HepG2 (cell line): ENCODE results near the gene AMER3. TPM values are rescaled to one million over a fixed set of nuclear protein-coding genes. Genes with fewer than 3 reads are reported as not detected.

ENCODE experiments used
- ATAC-seq: fragments of 200-7000 bp; cut with Tn5 transposase; 3 replicates; pipeline ENCODE4 v1.9.1; 2020; ENCODE audit warnings: mild to moderate bottlenecking, moderate library complexity
- BruUV-seq: library from RNA; stranded (reverse); fragments of 400-500 nt; replicated peaks from 2 replicates; lab custom pipeline; 2021; lab: Mats Ljungman, UMichigan
- CTCF ChIA-PET: fragments of 300-600 bp; formaldehyde crosslinking; extraction: SDS; loops from one replicate; lab custom pipeline; 2021; ENCODE audit warnings: low total read pairs, inconsistent platforms, low intra/inter-chr PET ratio; lab: Yijun Ruan, JAX
- POLR2A ChIA-PET: fragments of 350-600 bp; sonication (Branson Sonifier 250); formaldehyde crosslinking; loops from one replicate; lab custom pipeline; 2020; ENCODE audit warnings: antibody characterized with exemption, inconsistent platforms; lab: Yijun Ruan, JAX
- DNase-seq: peaks from one replicate; pipeline ENCODE4 v3.0.0-alpha.2; 2015; ENCODE audit warnings: low spot score
- FAIRE-seq: peaks from 3 replicates; lab custom pipeline; 2011; peaks lifted over from hg19 to GRCh38; lab: Jason Lieb, UNC
- H2AFZ ChIP-seq: one replicate; pipeline ENCODE4 v1.6.1; 2011; ENCODE audit warnings: low read length, inconsistent platforms
- H3K27ac ChIP-seq: fragments of 300-600 bp; 3 replicates; pipeline ENCODE4 v1.8.0; 2011; ENCODE audit warnings: mixed run types, mild to moderate bottlenecking, mixed read lengths, low read length, inconsistent platforms; ENCODE audit not compliant: insufficient read depth; ENCODE audit errors: extremely low read length
- H3K27me3 ChIP-seq, 2 experiments: fragments of 200-600 bp in 1 of 2; 2 replicates in 1 of 2; 3 replicates in 1 of 2; pipeline versions ENCODE4 v1.6.0 to v1.8.0; 2011; ENCODE audit warnings: low read length in 2 of 2, mild to moderate bottlenecking in 2 of 2, moderate library complexity in 2 of 2, inconsistent platforms in 1 of 2; ENCODE audit not compliant: insufficient read depth in 2 of 2, control insufficient read depth in 1 of 2
- H3K36me3 ChIP-seq, 2 experiments: fragments of 200-600 bp in 1 of 2; replicated peaks in 1 of 2; 2 replicates in 1 of 2; 3 replicates in 1 of 2; pipeline versions ENCODE4 v1.5.1 to v1.8.0; 2011; ENCODE audit warnings: low read length in 2 of 2, inconsistent platforms in 1 of 2; ENCODE audit not compliant: insufficient read depth in 2 of 2, control insufficient read depth in 1 of 2
- H3K4me1 ChIP-seq: 2 replicates; pipeline ENCODE4 v1.5.1; 2012; ENCODE audit warnings: low read length, inconsistent platforms; ENCODE audit not compliant: insufficient read depth
- H3K4me2 ChIP-seq: 2 replicates; pipeline ENCODE4 v1.6.0; 2011; ENCODE audit warnings: low read depth, low read length, inconsistent platforms
- H3K4me3 ChIP-seq, 3 experiments: fragments of 200-600 bp in 1 of 3; sonication (generic), shearing (Covaris generic) in 1 of 3; replicated peaks in 1 of 3; 2 replicates each; pipeline ENCODE4 v1.5.1; 2011 to 2016; ENCODE audit warnings: low read length in 3 of 3, inconsistent platforms in 2 of 3, low read depth in 2 of 3, mild to moderate bottlenecking in 2 of 3, control low read depth in 1 of 3, mixed read lengths in 1 of 3; ENCODE audit not compliant: insufficient read depth in 1 of 3
- H3K79me2 ChIP-seq: one replicate; pipeline ENCODE4 v1.6.1; 2011; ENCODE audit warnings: low read length, inconsistent platforms; ENCODE audit not compliant: insufficient read depth
- H3K9ac ChIP-seq: 2 replicates; pipeline ENCODE4 v1.6.0; 2011; ENCODE audit warnings: mild to moderate bottlenecking, low read depth, low read length, inconsistent platforms; ENCODE audit not compliant: insufficient read depth
- H3K9me3 ChIP-seq: 2 replicates; pipeline ENCODE4 v1.5.1; 2012; ENCODE audit warnings: mild to moderate bottlenecking, low read length
- H4K20me1 ChIP-seq: 2 replicates; pipeline ENCODE4 v1.6.0; 2011; ENCODE audit warnings: inconsistent platforms, mild to moderate bottlenecking, low read length, moderate library complexity; ENCODE audit not compliant: insufficient read depth
- CTCF ChIP-seq: sonication (generic); formaldehyde crosslinking; IDR thresholded peaks from 2 replicates; pipeline ENCODE4 v1.5.0; 2020; ENCODE audit warnings: mild to moderate bottlenecking, missing genetic modification reagents, moderate library complexity
- NCOA5 ChIP-seq: sonication (generic); formaldehyde crosslinking; IDR thresholded peaks from 2 replicates; pipeline ENCODE4 v1.4.0; 2020; ENCODE audit warnings: missing genetic modification reagents
- SALL1 ChIP-seq: sonication (generic); formaldehyde crosslinking; IDR thresholded peaks from 2 replicates; pipeline ENCODE4 v1.8.0; 2022; ENCODE audit warnings: mild to moderate bottlenecking, missing genetic modification reagents
- ZNF24 ChIP-seq: fragments of 450-650 bp; IDR thresholded peaks from 2 replicates; pipeline ENCODE4 v1.6.1; 2017; ENCODE audit warnings: antibody characterized with exemption, mild to moderate bottlenecking
- WGBS: methylation state at CpG from one replicate; pipeline ENCODE4 v1.1.6; 2017; ENCODE audit warnings: low lambda C conversion rate; 5-methylcytosine and 5-hydroxymethylcytosine counted together
- in situ Hi-C: cut with HindIII; loops from 2 replicates; pipeline ENCODE4 v1.10.0; 2017; ENCODE audit warnings: low pct_unique_long_range_greater_than_20kb; ENCODE audit not compliant: extremely low pct_ligation_motif_present
- intact Hi-C: fragments of 100-400 bp; cut with micrococcal nuclease; formaldehyde crosslinking; loops from one replicate; pipeline ENCODE4 v1.10.0; 2022; ENCODE audit not compliant: unreplicated experiment
- polyA plus RNA-seq, 8 experiments: library from polyadenylated mRNA; depleted of rRNA in 3 of 8; stranded (reverse) in 7 of 8; unstranded in 1 of 8; fragments of >200 nt; fragmentation: Illumina TruSeq in 4 of 8; extraction: Trizol in 4 of 8; gene quantifications; 2 replicates each; pipeline versions ENCODE4 v1.2.1 to v1.2.3, GENCODE V29; 2011 to 2016; ENCODE audit warnings: low read depth in 4 of 8, missing spikeins in 1 of 8, mixed read lengths in 1 of 8; ENCODE audit not compliant: insufficient read depth in 1 of 8
- total RNA-seq, 5 experiments: library from RNA; depleted of rRNA; stranded (reverse); fragments of >200 nt; fragmentation: Illumina TruSeq; extraction: Trizol; gene quantifications; 2 replicates each; pipeline ENCODE4 v1.2.3, GENCODE V29; 2016; ENCODE audit warnings: low read depth in 1 of 5
- TF ChIP-seq, protein P1 (sequence below): sonication (generic); formaldehyde crosslinking; IDR thresholded peaks from 2 replicates; pipeline ENCODE4 v1.4.0; 2020; ENCODE audit warnings: mild to moderate bottlenecking, missing genetic modification reagents, borderline replicate concordance
- TF ChIP-seq, protein P2 (sequence below): sonication (generic); formaldehyde crosslinking; IDR thresholded peaks from 2 replicates; pipeline ENCODE4 v1.9.0; 2021; ENCODE audit warnings: missing genetic modification reagents, borderline replicate concordance

Gene AMER3
- total and polyA plus RNA-seq, 2 of the 13 experiments (the other 11 are each of a cell fraction or from before 2014, with no cell fraction given): not detected

DNA sequence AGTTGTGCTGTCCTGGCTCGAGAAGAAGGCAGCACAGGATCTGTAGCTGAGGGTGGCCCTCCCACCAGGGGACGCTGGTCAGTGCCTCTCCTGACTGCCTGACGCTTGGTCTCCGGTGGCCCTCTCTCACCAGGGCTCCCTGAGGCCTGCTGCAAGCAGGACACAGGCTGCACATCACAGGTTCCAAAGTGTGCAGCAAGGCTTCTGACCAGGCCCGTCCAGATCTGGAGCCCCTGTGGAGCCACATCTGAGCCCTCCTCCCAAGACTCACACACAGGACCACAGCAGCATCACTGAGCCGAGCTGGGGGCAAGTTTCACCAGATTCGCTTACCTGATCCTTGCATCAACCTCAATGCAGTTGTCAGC lies 12.1 kb downstream of the AMER3 start:
- peak; percentile 73 for ATAC-seq
- Histone ChIP-seq H3K9ac (no peak overlapping the region), H3K4me2 (no peak overlapping the region), H3K4me1 (no peaks in the 10 kb centered on the region), H3K27me3 (peaks cover 4 to 16% of the 10 kb centered on the region in 2 experiments; a peak in 2 of 5 replicates), H3K9me3 (no peaks in the 10 kb centered on the region), H3K36me3 (no peaks in the 10 kb centered on the region), H3K4me3 (no peak overlapping the region), H3K79me2 (no peaks in the 10 kb centered on the region), H3K27ac (no peak overlapping the region), H4K20me1 (no peaks in the 10 kb centered on the region), H2AFZ (no peak overlapping the region)
- no peak for FAIRE-seq
- ChIA-PET POLR2A (no interaction called here), CTCF (no interaction called here)
- in situ Hi-C loops (no loop called here), intact Hi-C loops (no loop called here)
- no TSS peak for BruUV-seq
- TF ChIP-seq SALL1 (CRISPR knock-in tag) (no peak), CTCF (CRISPR knock-in tag) (peak; percentile 46), NCOA5 (CRISPR knock-in tag) (no peak)
- 12% methylated on average over 7 of the region's 7 CpGs for WGBS
- no peak for DNase-seq

- Histone ChIP-seq H3K4me2 (no peak overlapping the region), H3K4me3 (no peak overlapping the region), H3K27ac (no peak overlapping the region), H3K27me3 (peaks cover 1 to 9% of the 10 kb centered on the region in 2 experiments; a peak in 2 of 5 replicates), H3K9ac (no peak overlapping the region), H3K36me3 (no peaks in the 10 kb centered on the region), H3K79me2 (no peaks in the 10 kb centered on the region), H4K20me1 (no peaks in the 10 kb centered on the region), H3K4me1 (no peaks in the 10 kb centered on the region), H2AFZ (no peak overlapping the region), H3K9me3 (no peaks in the 10 kb centered on the region)
- ATAC-seq: peak; percentile 66
- ChIA-PET POLR2A (no interaction called here), CTCF (no interaction called here)
- in situ Hi-C loops (no loop called here), intact Hi-C loops (no loop called here)
- DNase-seq: no peak
- 79% methylated on average over 5 of the region's 17 CpGs for WGBS
- no peak for FAIRE-seq
- no TSS peak for BruUV-seq
- TF ChIP-seq, protein P1, sequence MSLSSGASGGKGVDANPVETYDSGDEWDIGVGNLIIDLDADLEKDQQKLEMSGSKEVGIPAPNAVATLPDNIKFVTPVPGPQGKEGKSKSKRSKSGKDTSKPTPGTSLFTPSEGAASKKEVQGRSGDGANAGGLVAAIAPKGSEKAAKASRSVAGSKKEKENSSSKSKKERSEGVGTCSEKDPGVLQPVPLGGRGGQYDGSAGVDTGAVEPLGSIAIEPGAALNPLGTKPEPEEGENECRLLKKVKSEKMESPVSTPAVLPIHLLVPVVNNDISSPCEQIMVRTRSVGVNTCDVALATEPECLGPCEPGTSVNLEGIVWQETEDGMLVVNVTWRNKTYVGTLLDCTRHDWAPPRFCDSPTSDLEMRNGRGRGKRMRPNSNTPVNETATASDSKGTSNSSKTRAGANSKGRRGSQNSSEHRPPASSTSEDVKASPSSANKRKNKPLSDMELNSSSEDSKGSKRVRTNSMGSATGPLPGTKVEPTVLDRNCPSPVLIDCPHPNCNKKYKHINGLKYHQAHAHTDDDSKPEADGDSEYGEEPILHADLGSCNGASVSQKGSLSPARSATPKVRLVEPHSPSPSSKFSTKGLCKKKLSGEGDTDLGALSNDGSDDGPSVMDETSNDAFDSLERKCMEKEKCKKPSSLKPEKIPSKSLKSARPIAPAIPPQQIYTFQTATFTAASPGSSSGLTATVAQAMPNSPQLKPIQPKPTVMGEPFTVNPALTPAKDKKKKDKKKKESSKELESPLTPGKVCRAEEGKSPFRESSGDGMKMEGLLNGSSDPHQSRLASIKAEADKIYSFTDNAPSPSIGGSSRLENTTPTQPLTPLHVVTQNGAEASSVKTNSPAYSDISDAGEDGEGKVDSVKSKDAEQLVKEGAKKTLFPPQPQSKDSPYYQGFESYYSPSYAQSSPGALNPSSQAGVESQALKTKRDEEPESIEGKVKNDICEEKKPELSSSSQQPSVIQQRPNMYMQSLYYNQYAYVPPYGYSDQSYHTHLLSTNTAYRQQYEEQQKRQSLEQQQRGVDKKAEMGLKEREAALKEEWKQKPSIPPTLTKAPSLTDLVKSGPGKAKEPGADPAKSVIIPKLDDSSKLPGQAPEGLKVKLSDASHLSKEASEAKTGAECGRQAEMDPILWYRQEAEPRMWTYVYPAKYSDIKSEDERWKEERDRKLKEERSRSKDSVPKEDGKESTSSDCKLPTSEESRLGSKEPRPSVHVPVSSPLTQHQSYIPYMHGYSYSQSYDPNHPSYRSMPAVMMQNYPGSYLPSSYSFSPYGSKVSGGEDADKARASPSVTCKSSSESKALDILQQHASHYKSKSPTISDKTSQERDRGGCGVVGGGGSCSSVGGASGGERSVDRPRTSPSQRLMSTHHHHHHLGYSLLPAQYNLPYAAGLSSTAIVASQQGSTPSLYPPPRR: no peak
- TF ChIP-seq, protein P2, sequence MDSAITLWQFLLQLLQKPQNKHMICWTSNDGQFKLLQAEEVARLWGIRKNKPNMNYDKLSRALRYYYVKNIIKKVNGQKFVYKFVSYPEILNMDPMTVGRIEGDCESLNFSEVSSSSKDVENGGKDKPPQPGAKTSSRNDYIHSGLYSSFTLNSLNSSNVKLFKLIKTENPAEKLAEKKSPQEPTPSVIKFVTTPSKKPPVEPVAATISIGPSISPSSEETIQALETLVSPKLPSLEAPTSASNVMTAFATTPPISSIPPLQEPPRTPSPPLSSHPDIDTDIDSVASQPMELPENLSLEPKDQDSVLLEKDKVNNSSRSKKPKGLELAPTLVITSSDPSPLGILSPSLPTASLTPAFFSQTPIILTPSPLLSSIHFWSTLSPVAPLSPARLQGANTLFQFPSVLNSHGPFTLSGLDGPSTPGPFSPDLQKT (CRISPR knock-in tag): no peak
- TF ChIP-seq CTCF (CRISPR knock-in tag) (peak; percentile 30), ZNF24 (no peak)
Observed at GRCh38 chr2:130768191-130768855, 13.0 kb downstream of the AMER3 start.
